ENCODE data around the gene THADA.

- TF ChIP-seq, protein P1, sequence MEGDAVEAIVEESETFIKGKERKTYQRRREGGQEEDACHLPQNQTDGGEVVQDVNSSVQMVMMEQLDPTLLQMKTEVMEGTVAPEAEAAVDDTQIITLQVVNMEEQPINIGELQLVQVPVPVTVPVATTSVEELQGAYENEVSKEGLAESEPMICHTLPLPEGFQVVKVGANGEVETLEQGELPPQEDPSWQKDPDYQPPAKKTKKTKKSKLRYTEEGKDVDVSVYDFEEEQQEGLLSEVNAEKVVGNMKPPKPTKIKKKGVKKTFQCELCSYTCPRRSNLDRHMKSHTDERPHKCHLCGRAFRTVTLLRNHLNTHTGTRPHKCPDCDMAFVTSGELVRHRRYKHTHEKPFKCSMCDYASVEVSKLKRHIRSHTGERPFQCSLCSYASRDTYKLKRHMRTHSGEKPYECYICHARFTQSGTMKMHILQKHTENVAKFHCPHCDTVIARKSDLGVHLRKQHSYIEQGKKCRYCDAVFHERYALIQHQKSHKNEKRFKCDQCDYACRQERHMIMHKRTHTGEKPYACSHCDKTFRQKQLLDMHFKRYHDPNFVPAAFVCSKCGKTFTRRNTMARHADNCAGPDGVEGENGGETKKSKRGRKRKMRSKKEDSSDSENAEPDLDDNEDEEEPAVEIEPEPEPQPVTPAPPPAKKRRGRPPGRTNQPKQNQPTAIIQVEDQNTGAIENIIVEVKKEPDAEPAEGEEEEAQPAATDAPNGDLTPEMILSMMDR (IDR thresholded peaks at IDR 0.05; ENCODE audit: poor library complexity): no peak
- TF ChIP-seq EZH2 (IDR thresholded peaks at IDR 0.05; ENCODE audit: borderline replicate concordance) (no peak), EZH2phosphoT487 (IDR thresholded peaks at IDR 0.05; ENCODE audit: low read depth, severe bottlenecking, unreplicated experiment) (no peak)
These were observed 74.9 kb downstream of the THADA start for GRCh38 chr2:43520919-43521318.

Data from hepatocyte (in vitro differentiated cells).